GM12878 (cell line): Measurements from ENCODE around the gene MB. TPM values are rescaled to one million over a fixed set of nuclear protein-coding genes. Genes with fewer than 3 reads are reported as not detected.

Experiments used
- ATF2 ChIP-seq: IDR thresholded peaks from 2 replicates; pipeline ENCODE4 v1.6.1; 2012; ENCODE audit warnings: low read length, inconsistent platforms
- BRCA1 ChIP-seq: IDR thresholded peaks from 2 replicates; pipeline ENCODE4 v1.6.1; 2011; ENCODE audit warnings: low read depth, low read length, improper control_type of control experiment
- CEBPZ ChIP-seq: fragments of 150-350 bp; IDR thresholded peaks from 2 replicates; pipeline ENCODE4 v1.6.1; 2016; ENCODE audit warnings: low read depth, low read length
- GATAD2B ChIP-seq: fragments of 450-650 bp; conservative IDR thresholded peaks from 2 replicates; pipeline ENCODE4 v1.6.1; 2017; ENCODE audit warnings: low read depth, mild to moderate bottlenecking, moderate library complexity
- PRDM15 ChIP-seq: fragments of 450-650 bp; formaldehyde crosslinking; IDR thresholded peaks from 2 replicates; pipeline ENCODE4 v1.4.0; 2020; ENCODE audit warnings: mild to moderate bottlenecking, moderate library complexity
- RFX5 ChIP-seq: IDR thresholded peaks from 2 replicates; pipeline ENCODE4 v1.6.1; 2011; ENCODE audit warnings: low read depth, low read length, improper control_type of control experiment
- ZBED1 ChIP-seq: IDR thresholded peaks from 2 replicates; pipeline ENCODE4 v1.6.1; 2016; ENCODE audit warnings: borderline replicate concordance
- polyA plus RNA-seq, 11 experiments: library from polyadenylated mRNA; depleted of rRNA in 4 of 11; unstranded in 6 of 11; stranded (reverse) in 5 of 11; fragments of >200 nt; fragmentation: Nextera tagmentation in 4 of 11; fragmentation: Illumina TruSeq in 1 of 11; extraction: Ambion mirVana in 4 of 11; extraction: Trizol in 1 of 11; gene quantifications; 1 replicate in 1 of 11; 2 replicates in 10 of 11; pipeline versions ENCODE4 v1.2.1 to v1.2.3, GENCODE V29; 2011 to 2016; ENCODE audit warnings: inconsistent platforms in 2 of 11, missing spikeins in 2 of 11, low read depth in 1 of 11
- total RNA-seq, 4 experiments: library from RNA; depleted of rRNA in 3 of 4; stranded (reverse); fragments of >200 nt in 3 of 4; fragmentation: Illumina TruSeq in 1 of 4; extraction: Trizol in 1 of 4; gene quantifications; 2 replicates each; pipeline versions ENCODE4 v1.2.1 to v1.2.3, GENCODE V29; 2013 to 2021

MB gene
- total and polyA plus RNA-seq, 10 of the 15 experiments (the other 5 are each of a cell fraction or from before 2014, with no cell fraction given): 0.09 to 0.41 (median 0.23) TPM; not detected in 3

- TF ChIP-seq PRDM15: no peak
- no peak for TF ChIP-seq ZBED1
- TF ChIP-seq GATAD2B: no peak
- no peak for TF ChIP-seq CEBPZ
- no peak for TF ChIP-seq RFX5
- no peak for TF ChIP-seq ATF2
- no peak for TF ChIP-seq BRCA1
Measured at GRCh38 chr22:35609261-35609660, 7.9 kb downstream of the MB start (continued).
